Measurements from ENCODE around the gene DYNLRB1.

DYNLRB1 gene

DNA sequence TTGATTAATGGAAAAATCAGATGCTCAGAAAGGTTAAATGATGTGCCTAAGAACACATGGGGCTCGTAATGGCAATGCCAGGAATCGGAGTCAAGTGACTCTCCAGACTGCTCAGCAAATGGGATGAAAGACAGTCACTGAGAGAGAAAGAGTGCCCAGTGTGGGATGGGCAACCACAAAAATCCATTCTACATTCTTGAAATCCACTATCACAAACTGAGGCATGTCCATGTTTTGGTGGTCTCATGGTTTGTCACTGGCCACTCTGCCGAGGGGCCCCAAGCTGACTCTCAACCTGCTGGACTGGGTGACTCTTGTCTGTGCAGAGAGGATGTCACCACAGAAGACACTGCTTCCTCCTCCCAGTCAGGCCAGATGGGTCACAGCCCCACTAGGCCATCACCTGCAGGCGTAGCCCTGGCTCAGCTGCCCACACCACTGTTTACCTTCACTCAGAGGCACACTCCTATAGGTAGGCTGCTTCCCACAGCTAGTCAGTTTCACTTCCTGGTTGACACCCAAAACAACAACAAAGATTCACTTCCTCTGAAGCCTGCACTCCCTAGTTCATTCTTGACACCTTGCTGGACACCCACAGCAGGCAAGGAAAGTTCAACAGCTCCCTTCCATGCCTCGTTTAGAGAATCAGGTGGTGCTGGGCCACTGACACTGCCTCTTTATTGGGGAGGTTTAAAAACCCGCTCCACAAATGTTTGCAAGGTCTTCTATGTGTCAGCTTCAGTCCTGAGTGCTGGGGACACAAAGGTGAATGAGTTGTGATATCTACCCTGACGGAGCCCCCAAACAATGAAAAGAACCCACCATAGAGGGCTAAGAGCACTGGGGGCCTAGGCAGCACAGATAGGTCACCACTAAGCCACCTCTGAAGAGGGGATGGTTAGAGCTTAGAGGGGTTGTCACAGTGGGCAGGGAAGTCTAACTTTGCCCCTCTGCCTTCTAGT, 64.0 kb downstream of the DYNLRB1 start:
- FAIRE-seq: no peak

DNA sequence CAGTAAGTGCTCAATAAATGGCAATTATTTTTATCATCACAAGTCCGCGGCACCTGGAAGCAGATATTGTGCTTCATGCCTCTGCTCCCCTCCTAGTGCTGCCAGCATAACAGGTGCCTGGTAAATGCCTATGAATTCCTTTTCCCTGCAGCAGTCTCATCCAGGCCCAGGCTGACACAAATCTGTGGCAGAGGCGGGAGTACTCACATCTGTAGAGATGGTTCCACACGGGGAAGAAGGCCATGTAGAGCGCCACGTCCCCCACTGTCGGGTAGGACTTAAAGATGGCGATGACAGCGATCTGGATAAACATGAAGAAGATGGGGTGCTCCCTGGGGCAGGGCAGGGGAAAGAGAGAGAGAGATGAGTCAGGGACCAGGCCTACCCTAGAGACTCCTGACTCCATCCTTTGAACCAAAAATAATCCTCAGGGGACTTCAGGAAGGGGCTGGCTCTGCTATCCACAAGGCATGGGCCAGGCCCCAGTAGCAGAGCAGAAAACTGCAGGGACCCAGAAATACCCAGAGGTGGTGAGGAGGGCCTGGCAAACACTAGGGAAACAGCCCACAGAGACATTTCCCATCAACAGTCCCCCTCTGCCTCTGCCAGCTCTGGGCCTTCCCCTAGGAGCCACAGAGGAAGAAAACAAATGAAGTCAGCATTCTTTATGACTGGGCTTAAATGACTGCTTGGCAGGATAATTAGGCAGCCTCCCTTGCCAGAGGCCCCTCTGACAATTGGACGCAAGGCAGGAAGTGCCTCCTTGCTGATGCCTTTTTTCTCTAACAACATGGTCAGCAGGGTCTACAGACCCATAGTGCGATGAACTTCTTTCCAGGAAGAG, 65.3 kb downstream of the DYNLRB1 start:
- no peak for FAIRE-seq

DNA sequence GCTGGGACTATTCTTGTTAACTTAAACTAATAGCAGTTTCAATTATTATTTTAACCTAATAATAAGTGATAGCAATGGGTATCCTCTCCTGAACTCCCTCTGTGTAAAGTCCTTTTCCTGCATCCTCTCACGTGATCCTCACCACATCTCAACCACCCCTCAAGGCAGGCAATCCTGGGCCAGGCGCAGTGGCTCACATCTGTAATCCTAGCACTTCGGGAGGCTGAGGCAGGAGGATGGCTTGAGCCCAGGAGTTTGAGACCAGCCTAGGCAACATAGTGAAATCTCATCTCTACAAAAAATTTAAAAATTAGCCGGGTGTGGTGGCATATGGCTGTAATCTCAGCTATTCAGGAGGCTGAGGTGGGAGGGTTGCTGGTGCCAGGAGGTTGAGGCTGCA, 66.0 kb downstream of the DYNLRB1 start:
- FAIRE-seq: no peak

DNA sequence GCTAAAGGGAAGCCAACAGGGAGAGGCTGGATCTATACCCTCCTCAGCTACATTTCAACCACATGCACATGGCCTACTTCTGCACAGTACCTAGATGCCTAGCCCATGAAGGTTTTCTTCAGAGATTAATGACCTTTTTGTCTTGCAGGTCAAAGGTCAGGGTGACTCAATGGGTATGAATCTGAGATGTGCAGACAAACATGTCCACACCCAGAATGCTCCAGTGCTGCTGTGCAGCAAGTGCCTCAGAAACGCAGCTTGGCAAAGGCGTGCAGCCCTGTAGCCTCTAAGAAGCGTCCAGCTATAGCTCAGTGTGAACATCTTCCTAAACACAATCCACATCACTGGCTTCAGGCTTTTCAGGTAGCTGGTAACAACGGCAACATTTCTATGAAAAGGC, 66.7 kb downstream of the DYNLRB1 start:
- FAIRE-seq: no peak

DNA sequence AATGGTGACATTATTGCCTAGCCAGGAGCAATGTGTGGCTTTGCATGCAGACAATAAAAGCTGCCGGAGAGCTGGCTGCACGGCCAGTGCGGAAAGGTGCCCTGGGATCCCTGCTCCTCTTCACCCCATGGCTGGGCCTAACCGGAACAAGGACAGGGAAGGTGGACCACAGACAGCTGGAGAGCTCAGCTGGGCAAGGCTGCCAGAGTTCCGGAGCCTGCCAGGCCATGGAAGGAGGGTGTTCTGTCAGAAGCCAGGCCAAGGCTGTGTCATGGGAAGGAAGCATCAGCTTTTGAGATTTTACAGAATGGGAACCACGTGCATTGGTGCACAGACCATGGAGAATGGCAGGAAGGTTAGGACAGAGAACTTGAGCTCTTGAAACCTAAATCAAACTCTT, 67.3 kb downstream of the DYNLRB1 start:
- no peak for FAIRE-seq

DNA sequence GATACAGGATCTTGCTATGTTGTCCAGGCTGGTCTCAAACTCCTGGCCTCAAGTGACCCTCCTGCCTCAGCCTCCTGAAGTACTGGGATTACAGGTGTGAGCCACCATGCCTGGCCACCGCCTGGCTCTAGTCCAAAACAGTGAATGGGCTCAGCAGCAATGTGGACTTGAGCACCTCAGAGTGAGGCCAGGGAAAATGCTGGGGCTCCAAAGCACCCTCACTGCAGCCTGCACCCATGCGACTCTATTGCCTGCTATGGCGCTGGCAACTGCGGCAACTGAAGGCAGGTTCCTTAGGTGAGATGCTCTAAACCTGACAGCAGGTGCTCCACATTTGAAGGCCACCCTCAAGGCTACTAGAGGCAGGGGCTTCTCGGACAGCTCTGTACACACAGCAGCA, 68.8 kb downstream of the DYNLRB1 start:
- FAIRE-seq: no peak

DNA sequence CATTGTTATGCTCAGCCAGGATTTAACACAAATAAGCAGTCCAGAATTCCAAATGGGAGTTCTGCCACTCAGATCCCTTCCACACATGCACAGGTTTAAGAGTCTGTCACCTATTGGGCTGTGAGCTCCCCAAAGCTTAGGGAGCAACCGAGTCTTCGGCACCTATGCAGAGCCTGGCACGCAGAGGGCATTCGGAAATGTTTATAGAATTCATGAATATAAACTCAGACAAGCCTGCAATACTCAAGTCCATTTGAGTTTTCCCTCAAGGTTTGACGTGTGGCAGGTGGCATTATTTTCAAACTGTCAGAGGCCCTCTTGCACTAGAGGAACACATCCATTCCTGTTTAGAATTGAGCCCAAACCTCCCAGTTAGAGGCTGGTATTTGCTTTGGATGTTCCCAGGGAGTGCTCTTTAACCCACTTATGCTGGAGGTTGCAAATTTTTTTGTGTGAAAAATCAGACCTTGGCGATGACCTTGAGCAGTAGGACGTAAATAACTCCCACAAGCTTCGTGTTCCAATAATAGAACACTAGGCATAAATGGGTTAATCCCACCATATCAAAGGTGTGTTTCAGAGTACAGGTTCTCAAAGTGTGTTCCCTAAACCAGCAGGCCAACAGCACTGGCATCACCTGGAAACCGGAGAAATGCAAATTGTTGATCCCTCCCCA, 70.4 kb downstream of the DYNLRB1 start:
- FAIRE-seq: no peak
